HepG2 (cell line): ENCODE results near the gene TPM3. TPM values are rescaled to one million over a fixed set of nuclear protein-coding genes. Genes with fewer than 3 reads are reported as not detected.

Experiments used
- GPBP1L1 ChIP-seq: sonication (generic); formaldehyde crosslinking; IDR thresholded peaks from 2 replicates; pipeline ENCODE4 v1.5.0; 2020; ENCODE audit warnings: mild to moderate bottlenecking, missing genetic modification reagents
- GRHL1 ChIP-seq: sonication (generic); formaldehyde crosslinking; conservative IDR thresholded peaks from 2 replicates; pipeline ENCODE4 v1.8.0; 2022; ENCODE audit warnings: missing genetic modification reagents
- HNF1B ChIP-seq: sonication (generic); formaldehyde crosslinking; IDR thresholded peaks from 2 replicates; pipeline ENCODE4 v1.5.1; 2020; ENCODE audit warnings: mild to moderate bottlenecking, moderate library complexity, missing genetic modification reagents
- IRX3 ChIP-seq: sonication (generic); formaldehyde crosslinking; IDR thresholded peaks from 2 replicates; pipeline ENCODE4 v1.8.1; 2023; ENCODE audit warnings: mild to moderate bottlenecking, low read depth, missing genetic modification reagents, borderline replicate concordance
- KDM5B ChIP-seq: sonication (generic); formaldehyde crosslinking; IDR thresholded peaks from 2 replicates; pipeline ENCODE4 v1.4.0; 2020; ENCODE audit warnings: missing genetic modification reagents, mild to moderate bottlenecking, borderline replicate concordance
- MAFF ChIP-seq: IDR thresholded peaks from 2 replicates; pipeline ENCODE4 v1.6.1; 2011; ENCODE audit warnings: low read depth, low read length, improper control_type of control experiment
- PRDM15 ChIP-seq: sonication (generic); formaldehyde crosslinking; IDR thresholded peaks from 2 replicates; pipeline ENCODE4 v1.4.0; 2020; ENCODE audit warnings: missing genetic modification reagents
- RFXAP ChIP-seq: sonication (generic); formaldehyde crosslinking; IDR thresholded peaks from 2 replicates; pipeline ENCODE4 v1.4.0; 2020; ENCODE audit warnings: missing genetic modification reagents, borderline replicate concordance
- U2AF1 ChIP-seq: fragments of 200-400 bp; formaldehyde crosslinking; optimal IDR thresholded peaks from 2 replicates; pipeline ENCODE3; 2017; ENCODE audit warnings: mild to moderate bottlenecking, low read depth, low read length
- ZNF160 ChIP-seq: sonication (generic); formaldehyde crosslinking; IDR thresholded peaks from 2 replicates; pipeline ENCODE4 v1.8.0; 2022; ENCODE audit warnings: mild to moderate bottlenecking, inconsistent platforms, missing genetic modification reagents
- ZNF558 ChIP-seq: sonication (generic); formaldehyde crosslinking; IDR thresholded peaks from 2 replicates; pipeline ENCODE4 v1.9.0; 2022; ENCODE audit warnings: mild to moderate bottlenecking, missing genetic modification reagents, borderline replicate concordance
- ZNF646 ChIP-seq: sonication (generic); formaldehyde crosslinking; IDR thresholded peaks from 2 replicates; pipeline ENCODE4 v1.9.0; 2021; ENCODE audit warnings: mild to moderate bottlenecking, missing genetic modification reagents
- polyA plus RNA-seq, 8 experiments: library from polyadenylated mRNA; depleted of rRNA in 3 of 8; stranded (reverse) in 7 of 8; unstranded in 1 of 8; fragments of >200 nt; fragmentation: Illumina TruSeq in 4 of 8; extraction: Trizol in 4 of 8; gene quantifications; 2 replicates each; pipeline versions ENCODE4 v1.2.1 to v1.2.3, GENCODE V29; 2011 to 2016; ENCODE audit warnings: low read depth in 4 of 8, missing spikeins in 1 of 8, mixed read lengths in 1 of 8; ENCODE audit not compliant: insufficient read depth in 1 of 8
- total RNA-seq, 5 experiments: library from RNA; depleted of rRNA; stranded (reverse); fragments of >200 nt; fragmentation: Illumina TruSeq; extraction: Trizol; gene quantifications; 2 replicates each; pipeline ENCODE4 v1.2.3, GENCODE V29; 2016; ENCODE audit warnings: low read depth in 1 of 5

Gene TPM3
- total and polyA plus RNA-seq, 2 of the 13 experiments (the other 11 are each of a cell fraction or from before 2014, with no cell fraction given) = 160 to 307 TPM

GRCh38 chr1:154183046-154183915 is 8.6 kb downstream of the TPM3 start (continued):
- TF ChIP-seq GRHL1 = no peak
- peak; percentile 90 for TF ChIP-seq KDM5B
- TF ChIP-seq ZNF558 = peak; percentile 40; the same call in 1 of the 2 replicates
- TF ChIP-seq U2AF1 = no peak
- no peak for TF ChIP-seq GPBP1L1
- TF ChIP-seq RFXAP (CRISPR knock-in tag) = peak; percentile 82; the same call in 1 of the 2 replicates
- no peak for TF ChIP-seq IRX3 (CRISPR knock-in tag)
- no peak for TF ChIP-seq ZNF646
- TF ChIP-seq PRDM15 (CRISPR knock-in tag) = peak; percentile 97
- 0 out of 2 replicates have a peak, but pooled peaks have one; percentile 29 for TF ChIP-seq ZNF160 (CRISPR knock-in tag)
- TF ChIP-seq HNF1B (CRISPR knock-in tag) = peak; percentile 95
- no peak for TF ChIP-seq MAFF
